ENCODE results near the gene PMPCA.

DNA sequence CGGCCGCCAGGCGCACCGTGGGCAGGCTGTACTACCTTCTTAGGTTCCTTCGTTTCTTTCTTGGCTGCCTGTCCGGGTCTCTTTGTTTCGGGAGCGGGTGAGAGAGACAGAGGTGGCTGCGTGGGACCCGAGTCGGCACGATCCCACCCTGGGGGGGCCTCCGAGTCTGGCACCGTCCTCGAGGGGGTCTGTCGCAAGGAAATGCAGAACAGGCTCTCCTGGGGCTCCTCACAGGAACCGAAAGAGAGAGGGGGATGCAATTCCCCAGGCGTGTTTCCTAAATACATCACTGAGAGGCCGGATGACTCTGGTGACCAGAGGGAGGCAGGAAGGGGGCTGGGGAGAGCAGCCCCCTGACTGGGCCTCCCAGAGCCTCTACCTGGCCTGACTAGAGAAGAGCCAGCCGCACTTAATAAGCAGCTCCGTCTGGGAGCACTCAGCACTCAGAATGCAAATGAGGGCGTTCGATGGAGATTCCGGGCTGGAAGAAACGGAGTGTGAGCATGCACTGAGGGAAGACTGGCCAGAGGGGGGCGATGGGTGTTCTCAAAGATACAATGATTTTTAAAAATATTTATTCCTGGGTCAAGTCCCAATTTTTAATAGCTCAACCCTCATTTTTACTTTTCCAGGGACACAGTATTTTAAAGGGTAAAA lies 40.9 kb downstream of the PMPCA start:
- TF ChIP-seq, protein P1, sequence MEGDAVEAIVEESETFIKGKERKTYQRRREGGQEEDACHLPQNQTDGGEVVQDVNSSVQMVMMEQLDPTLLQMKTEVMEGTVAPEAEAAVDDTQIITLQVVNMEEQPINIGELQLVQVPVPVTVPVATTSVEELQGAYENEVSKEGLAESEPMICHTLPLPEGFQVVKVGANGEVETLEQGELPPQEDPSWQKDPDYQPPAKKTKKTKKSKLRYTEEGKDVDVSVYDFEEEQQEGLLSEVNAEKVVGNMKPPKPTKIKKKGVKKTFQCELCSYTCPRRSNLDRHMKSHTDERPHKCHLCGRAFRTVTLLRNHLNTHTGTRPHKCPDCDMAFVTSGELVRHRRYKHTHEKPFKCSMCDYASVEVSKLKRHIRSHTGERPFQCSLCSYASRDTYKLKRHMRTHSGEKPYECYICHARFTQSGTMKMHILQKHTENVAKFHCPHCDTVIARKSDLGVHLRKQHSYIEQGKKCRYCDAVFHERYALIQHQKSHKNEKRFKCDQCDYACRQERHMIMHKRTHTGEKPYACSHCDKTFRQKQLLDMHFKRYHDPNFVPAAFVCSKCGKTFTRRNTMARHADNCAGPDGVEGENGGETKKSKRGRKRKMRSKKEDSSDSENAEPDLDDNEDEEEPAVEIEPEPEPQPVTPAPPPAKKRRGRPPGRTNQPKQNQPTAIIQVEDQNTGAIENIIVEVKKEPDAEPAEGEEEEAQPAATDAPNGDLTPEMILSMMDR (IDR thresholded peaks at IDR 0.05; ENCODE audit: low read depth, low read length) = no peak
- TF ChIP-seq EZH2phosphoT487 (IDR thresholded peaks at IDR 0.05; ENCODE audit: low read depth) = no peak

Measured in OCI-LY3 (cell line).